HK-2 (cell line): ENCODE results near the gene ST3GAL3.
A peak's percentile ranks its signal among the peaks of the same experiment; 100 is the strongest.
"Not testable (repeated sequence)": the region's sequence is repeated elsewhere in the genome, so short reads cannot be mapped to it uniquely, and the experiment has no call there.

ENCODE experiments used
- DNase-seq: peaks from one replicate; pipeline ENCODE4 v3.0.0-alpha.2; 2018; ENCODE audit not compliant: unreplicated experiment

ST3GAL3 gene

GRCh38 chr1:43757343-43758053, 50.2 kb downstream of the ST3GAL3 start:
- no peak for DNase-seq

GRCh38 chr1:43760745-43761317, 53.5 kb downstream of the ST3GAL3 start:
- no peak for DNase-seq

- DNase-seq, result peak; percentile 56
Measured at GRCh38 chr1:43763497-43763973, 56.2 kb downstream of the ST3GAL3 start.

- no peak for DNase-seq
Measured at GRCh38 chr1:43764581-43764980, 57.2 kb downstream of the ST3GAL3 start.

- no peak for DNase-seq
Measured at GRCh38 chr1:43766086-43766784, 58.9 kb downstream of the ST3GAL3 start.

- DNase-seq, result no peak
Measured at GRCh38 chr1:43766818-43767525, 59.6 kb downstream of the ST3GAL3 start.

GRCh38 chr1:43768168-43768567, 60.8 kb downstream of the ST3GAL3 start:
- DNase-seq, result no peak

GRCh38 chr1:43769350-43769908, 62.1 kb downstream of the ST3GAL3 start:
- DNase-seq, result no peak

- no peak for DNase-seq
Measured at GRCh38 chr1:43770111-43770510, 62.8 kb downstream of the ST3GAL3 start.

- no peak for DNase-seq
Measured at GRCh38 chr1:43772978-43773377, 65.6 kb downstream of the ST3GAL3 start.

- DNase-seq, result no peak
Measured at GRCh38 chr1:43773821-43774220, 66.5 kb downstream of the ST3GAL3 start.

GRCh38 chr1:43774359-43774758, 67.0 kb downstream of the ST3GAL3 start:
- DNase-seq, result no peak

GRCh38 chr1:43776043-43776761, 68.9 kb downstream of the ST3GAL3 start:
- no peak for DNase-seq

GRCh38 chr1:43777916-43778315, 70.6 kb downstream of the ST3GAL3 start:
- not testable (repeated sequence) for DNase-seq

GRCh38 chr1:43779266-43779665, 71.9 kb downstream of the ST3GAL3 start:
- no peak for DNase-seq

- no peak for DNase-seq
Measured at GRCh38 chr1:43779805-43780403, 72.6 kb downstream of the ST3GAL3 start.

GRCh38 chr1:43781574-43781973, 74.2 kb downstream of the ST3GAL3 start:
- no peak for DNase-seq

- DNase-seq, result no peak
Measured at GRCh38 chr1:43783096-43783670, 75.8 kb downstream of the ST3GAL3 start.

GRCh38 chr1:43783671-43784205, 76.4 kb downstream of the ST3GAL3 start:
- DNase-seq, result peak; percentile 38
